Hematopoietic multipotent progenitor cell treated with erythropoietin and hydrocortisone succinate and interleukin-3 and kit ligand, for 15 days (in vitro differentiated cells): ENCODE results near the gene TTC9.

Source experiments
- DNase-seq: peaks from one replicate; pipeline ENCODE4 v3.0.0-alpha.2; 2015; ENCODE audit warnings: low spot score

Gene TTC9

DNA sequence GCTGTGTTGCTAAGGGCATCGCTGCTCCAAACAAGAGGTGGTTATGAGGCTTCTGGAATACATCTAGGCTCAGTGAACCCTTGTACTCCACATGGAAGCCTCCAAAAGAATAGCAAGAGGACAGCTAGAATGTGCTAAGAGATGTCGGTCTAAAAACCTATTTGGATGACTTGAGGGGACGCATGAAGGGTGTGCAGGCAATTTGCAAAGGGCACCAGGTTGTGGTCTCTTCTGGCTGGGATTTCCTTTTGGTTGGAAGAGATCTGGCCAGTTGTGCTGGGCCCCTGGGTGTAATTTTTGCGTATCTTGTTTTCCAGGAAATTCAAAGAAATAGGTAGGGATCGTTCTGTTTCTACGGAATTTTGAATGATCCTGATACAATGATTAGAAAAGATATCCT lies 4.2 kb downstream of the TTC9 start:
- no peak for DNase-seq

DNA sequence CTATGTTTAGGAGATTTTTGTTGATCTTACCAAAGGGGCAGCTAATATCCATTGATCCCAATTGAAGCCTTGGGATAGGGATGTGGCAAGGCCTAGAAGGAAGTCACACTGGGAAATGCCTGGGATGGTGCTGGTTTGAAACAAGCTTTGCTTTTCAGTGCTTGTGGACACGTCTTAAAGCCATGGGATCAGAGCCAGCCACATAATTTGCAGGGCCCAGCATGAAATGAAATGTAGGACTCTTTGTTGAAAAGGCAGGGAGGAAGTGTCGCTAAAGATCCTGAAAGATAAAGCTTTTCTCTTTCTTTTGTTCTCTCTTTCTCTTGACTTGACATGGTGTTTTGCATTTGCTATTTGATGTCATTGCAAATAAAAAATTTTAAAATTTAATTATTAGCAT lies 5.0 kb downstream of the TTC9 start:
- no peak for DNase-seq

DNA sequence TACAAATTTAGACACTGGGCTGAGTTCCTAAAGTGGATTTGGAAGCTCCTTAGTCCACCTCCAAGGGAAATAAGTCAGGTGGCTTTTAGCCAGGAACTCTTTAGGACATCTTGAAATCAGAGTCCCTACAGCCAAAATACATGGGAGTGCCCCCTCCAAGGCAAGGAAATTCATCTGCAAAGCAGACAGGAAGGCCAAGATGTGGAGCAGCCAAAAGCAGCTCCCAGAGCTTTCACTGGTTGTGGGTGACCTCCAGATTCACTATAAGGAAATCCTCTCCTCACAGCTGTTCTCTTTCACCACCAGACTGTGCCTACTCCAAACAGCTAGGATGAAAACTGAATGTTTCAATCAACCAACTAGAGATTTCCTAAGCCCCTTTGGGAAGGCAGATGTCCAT lies 6.6 kb downstream of the TTC9 start:
- no peak for DNase-seq

DNA sequence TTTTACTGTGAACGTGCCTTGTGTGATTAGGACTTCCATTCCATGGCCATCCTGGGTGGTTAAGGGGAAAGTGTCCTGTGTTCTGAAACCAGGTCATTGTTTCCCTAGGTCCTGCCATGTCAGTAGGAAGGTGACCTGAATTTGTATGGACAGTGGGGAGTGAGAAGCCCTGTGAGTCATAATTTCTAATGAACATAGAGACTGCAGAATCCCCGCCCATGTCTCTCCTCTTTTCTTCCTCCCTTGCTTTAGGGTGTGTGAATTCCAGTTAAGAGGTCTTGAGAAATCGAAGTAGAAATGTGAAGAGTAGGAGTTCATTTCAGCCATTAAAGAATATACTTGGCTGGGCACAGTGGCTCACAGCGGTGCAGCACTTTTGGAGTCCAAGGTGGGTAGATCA lies 8.1 kb downstream of the TTC9 start:
- no peak for DNase-seq

DNA sequence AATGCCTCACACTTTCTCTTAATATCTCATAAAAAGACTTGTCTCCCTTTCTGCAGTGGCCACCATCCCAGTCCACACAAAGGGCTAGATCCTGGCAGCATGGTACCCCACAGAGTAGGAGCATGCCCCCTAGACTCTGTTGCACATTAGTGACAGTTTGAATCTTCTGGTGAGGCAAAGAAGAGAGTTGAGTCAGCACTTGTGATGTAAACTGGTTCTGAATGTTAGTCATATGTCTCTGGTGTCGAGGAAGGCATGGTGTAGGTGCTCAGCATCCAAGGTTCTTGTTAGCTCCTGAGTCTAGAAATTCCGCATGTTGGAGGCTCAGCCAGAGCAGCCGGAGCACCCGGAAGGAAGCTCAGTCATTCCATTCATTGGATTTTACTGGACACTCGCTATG lies 9.8 kb downstream of the TTC9 start:
- DNase-seq = no peak

DNA sequence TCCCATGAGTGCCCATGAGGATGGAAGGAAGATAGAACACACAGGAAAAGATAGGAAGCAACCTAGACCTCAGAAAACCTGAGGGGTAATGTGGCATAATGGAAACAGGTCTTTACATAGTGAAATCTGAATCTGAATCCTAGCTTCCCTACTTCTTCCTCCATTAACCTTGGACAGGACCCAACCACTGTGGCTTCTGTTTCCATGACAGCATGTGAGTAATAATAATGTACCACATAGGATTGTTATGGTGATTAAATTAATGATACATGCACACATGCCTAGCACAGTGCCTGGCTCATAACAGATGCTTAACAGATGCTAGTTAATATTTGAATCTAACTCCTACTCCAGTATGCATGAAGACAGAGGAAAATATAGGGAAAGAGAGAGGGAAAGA lies 11.2 kb downstream of the TTC9 start:
- no peak for DNase-seq

DNA sequence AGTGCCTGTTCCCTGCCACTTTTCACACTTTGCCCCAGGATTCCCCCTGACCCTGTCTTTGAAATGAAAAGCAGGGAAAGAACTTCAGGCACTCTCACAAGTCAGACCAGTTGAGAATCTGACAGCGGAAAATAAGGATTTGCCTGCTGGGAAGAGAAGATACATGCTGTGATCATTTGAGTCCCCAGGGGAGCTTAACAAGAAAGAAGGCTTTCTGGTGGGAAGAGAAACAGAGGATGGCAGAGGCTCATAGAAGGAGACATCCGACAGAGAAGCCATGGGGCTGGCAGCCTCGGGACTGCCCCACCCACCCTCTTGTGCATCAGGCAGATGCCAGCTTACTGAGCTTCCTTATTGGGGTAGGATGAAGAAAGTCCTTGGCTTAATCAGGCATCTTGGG lies 11.9 kb downstream of the TTC9 start:
- DNase-seq = no peak

DNA sequence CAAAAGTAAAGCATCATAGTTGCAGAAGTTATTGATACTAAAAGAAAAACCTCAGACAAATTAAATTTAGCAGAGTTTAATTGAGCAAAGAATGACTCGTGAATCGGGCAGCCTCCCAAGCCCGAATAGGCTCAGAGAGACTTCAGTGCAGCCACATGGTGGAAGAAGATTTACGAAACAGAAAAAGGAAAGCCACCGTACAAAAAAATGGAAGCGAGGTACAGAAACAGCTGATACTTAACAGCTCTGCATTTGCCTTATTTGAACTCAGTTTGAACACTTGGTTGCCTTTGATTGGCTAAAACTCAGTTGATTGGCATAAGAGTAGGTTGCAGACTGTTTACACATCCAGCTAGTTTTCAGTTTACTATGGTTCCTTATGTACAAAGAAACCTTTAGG lies 12.9 kb downstream of the TTC9 start:
- no peak for DNase-seq

DNA sequence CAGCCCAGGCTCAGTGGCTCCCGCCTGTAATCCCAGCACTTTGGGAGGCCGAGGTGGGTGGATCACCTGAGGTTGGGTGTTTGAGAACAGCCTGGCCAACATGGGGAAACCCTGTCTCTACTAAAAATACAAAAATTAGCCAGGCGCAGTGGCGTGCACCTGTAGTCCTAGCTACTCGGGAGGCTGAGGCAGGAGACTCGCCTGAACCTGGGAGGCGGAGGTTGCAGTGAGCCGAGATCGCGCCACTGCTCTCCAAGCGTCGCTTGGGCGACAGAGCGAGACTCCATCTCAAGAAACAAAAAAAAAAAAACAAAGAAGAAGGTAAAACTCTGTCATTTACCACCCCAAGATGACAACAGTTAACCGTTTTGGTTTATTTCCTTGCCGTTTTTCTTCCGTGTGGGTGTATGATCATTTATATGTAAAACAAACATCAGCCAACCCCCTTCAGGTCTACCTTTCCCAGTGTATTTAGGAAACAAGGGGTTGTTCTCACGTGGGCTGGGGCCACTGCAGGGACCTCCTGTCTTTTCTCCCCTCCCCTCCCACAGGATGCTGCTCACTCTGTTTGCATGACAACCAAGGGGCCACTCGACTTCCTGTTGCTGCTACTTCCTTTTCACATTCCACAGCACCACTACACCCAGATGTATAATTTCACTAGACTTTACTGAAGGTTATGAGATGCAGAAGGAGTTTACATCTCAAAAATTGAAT lies 13.6 kb downstream of the TTC9 start:
- DNase-seq = no peak

DNA sequence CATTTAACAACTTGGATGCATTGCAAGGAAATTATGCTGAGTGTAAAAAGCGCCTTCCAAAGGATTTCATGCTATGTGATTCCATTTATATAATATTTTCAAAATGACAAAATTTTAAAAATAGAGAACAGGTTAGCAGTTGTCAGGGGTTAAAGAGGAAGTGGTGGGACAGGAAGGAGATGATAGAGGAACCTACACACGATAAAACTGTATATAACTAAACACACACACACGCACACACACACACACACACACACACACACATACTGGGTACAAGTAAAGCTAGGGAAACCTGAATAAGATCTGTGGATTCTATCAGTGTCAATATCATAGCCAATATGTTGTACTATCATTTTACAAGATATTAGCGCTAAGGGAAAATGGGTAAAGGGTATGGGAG lies 17.2 kb downstream of the TTC9 start:
- no peak for DNase-seq

DNA sequence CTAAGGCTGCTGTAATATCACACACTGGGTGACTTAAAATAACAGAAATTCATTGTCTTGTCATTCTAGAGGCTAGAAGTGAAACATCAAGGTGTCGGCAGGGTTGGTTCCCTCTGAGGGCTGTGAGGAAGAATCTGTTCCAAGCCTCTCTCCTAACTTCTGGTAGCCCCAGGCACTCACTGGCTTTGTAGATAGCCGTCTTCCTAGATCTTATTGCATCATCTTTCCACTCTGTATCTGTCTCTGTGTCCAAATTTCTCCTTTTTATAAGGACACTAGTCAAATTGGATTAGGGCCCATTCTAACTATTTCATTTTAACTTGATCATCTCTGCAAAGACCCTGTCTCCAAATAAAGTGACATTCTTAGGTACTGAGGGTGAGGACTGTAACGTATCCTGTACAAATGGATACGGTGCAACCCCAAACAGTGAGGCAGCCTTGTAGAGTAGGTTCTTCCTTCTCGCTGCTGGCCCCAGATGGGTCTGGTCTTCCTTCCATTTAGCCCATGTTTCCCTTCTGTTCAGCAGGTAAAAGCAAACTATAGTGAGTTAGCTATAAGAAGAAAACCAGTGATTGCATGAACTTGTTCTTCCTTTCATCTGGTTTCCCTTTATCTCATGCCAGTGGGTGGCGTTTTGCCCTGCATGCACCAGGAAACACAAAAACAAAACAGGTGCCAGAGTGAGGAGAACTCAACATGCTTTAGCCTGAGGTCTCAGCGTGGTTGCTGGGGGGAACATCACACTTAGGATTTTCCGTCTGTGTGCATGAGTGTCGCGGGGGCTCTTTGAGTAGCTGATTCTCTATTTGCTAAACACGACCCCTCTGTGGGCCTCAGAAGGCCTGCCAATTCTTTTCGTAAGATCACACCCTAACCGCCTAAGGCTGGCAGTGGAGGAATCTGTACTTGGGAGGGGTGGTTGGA lies 19.5 kb downstream of the TTC9 start:
- no peak for DNase-seq

DNA sequence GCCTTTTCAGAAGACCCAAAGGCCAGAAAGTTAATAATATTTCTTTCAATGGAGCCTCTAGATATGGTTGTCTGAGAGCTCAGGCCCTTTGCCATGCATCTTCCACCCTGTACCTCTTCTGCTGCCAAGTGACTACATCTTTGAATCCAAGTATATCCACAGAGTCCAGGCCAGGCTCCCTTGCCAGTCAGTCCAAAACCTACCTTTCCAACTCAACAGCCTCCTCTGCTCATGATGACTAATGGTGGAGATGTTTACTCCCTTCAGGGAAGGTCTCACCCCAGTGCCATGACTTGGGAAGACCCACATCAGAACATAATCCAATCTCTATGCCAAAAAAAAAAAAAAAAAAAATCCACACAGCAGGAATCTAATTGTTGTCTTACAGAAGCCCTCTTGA lies 20.4 kb downstream of the TTC9 start:
- no peak for DNase-seq

DNA sequence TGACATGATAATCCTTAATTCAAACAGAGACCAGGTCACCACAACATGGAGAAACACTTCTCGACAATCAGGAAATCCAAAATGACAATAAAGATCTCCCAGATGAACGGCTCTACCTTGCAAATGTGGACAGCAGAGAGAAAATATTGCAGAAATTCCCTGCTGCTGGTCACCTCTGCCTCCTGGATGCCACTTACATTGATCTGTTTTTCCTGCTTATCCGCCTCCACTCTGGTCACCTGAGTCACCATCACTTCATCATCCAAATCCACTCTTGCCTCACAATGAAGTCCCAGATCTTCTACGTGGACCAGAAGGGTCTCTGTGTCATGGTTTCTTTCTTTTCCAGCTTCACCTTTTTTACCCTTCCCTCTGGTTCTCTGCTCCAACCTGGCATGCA lies 21.1 kb downstream of the TTC9 start:
- no peak for DNase-seq

DNA sequence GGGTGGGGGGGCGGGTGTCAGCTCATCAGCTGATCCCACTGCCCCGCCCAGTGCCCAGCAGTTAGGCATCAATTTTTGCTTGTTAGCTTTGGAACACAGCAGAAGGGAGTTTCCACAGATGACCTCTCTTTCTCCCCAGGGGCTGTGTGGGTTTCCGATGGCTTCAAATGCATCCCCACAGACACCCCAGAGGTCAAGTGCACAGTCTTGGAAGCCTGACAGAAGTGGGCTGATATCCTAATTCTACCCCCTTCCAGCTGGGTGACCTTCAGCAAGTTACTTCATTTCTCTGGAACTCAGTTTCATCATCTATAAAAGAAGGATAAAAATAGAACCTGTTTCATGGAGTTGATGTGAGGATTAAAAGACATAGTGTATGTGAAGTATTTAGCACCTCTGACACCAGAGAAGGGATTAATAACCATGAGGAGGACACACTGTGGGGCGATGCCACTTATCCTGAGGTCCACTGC lies 22.0 kb downstream of the TTC9 start:
- DNase-seq = no peak

DNA sequence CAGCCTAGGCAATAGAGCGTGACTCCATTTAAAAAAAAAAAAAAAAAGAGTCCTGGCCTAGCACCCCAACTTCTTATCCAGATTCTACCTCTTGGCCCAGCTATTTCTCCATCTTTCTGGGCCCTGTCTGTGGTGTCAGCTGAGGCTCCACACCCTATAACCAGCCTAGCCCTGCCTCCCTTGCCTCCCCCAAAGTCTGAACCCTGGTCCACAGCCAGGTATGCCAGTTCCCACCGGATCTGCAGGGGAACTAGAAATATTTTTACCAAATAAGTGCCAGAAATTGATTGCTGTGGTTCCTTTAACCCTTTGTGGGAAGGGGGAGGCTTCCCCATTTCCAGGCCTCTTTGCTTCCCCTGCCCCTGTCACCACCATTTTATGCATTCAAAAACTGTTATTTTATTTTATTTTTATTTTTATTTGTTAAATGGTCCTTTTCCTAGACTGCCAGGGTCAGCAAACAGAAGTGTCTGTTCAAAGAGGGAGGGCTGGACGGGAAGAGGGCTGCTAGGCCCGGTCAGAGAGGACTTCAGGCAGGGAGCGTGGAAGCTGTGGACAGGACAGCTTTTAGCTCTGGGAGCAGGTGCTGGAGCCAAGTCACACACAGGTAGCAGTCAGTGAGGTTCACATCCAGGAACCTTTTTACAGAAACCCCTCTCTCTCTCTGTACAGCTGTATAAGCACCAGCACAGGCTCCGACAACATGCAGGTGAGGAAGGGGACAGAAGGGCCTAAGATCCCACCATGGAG lies 23.2 kb downstream of the TTC9 start:
- DNase-seq = no peak

DNA sequence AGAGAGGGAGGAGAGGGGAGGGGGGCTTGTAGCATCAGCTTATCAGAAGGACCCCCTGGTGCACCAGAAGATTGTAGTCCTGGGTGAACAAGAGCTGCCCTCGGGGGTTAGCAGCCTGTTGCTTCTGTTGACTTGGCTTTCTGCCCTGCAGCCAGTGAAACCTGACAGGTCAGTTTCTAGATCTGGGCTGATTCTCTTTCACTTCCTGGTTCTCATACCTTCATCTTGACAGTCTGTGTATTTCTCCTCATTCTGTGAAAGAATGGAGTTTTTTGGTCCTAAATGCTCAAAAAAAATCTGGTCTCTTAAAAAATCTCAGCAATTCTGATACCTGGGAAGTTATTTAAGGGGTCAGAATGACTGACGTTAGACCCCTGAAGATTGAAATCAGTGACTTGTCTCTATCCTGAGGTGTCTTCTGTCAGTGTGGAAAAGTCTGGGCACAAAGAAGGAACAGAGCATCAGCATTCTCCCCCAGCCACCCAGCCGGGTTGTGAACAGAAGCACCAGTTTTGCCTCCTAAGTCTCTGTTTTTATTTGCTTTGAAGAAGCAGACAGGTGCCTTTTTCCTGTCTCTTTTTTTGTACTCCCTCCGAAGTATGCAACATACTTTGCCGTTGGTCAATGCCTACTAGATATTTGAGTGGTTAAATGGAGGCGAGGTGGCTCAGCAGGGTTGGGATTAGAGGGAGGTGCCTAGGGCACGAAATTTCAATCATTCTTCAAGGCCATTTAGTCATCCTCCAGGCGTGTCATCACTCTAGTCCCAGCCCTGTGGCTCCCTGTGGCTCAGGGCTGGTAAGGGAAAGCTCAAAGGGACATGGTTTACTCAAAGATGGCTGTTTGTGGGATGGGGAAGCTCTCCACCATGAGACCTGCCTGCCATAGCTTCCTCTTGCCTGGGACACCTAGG lies 24.0 kb downstream of the TTC9 start:
- DNase-seq = no peak

DNA sequence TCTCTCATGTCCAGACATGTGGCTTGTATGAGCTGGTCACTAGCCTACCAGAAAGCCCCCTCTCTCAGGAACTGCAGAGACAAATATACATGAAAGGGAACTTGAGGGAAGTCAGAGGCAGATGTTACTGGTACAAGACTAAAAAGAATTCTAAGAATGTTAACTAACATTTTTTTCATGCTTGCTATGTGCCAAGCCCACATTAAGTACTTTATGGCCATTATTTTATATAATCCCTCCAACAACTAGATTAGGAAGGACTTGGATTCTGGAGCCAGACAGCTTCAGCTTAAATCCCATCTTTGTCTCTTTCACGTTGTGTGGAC lies 24.6 kb downstream of the TTC9 start:
- DNase-seq = no peak

DNA sequence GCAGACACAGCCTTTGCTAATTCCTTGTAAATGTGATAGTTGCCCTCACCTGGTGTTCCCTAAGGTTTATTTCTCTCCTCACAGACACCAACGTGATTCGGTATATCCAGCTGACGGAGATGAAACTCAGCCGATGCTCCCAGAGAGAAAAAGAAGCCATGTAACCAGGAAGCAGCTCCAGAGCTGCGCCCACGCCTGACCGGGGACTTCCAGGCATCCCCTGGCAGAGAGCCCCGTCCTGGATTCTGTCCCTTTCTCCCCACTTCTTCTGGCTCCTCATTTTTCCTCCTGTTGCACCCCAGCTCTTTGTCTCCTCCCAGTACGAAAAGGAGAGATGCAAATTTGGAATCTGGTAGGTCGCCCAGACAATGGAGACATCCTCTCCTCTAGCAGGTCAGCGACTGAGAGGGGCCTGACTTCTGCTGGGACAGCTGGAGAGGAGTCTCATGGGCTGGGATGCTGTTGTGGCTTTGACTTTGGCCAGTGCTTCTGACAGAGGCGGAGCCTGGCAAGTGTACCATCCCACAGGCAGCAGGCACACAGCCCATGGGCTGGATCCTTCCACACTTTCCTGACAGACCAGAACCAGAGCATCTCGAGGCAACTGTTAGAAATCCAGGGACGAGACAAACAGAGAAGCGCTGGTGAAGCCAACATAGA lies 29.4 kb downstream of the TTC9 start:
- DNase-seq = no peak

DNA sequence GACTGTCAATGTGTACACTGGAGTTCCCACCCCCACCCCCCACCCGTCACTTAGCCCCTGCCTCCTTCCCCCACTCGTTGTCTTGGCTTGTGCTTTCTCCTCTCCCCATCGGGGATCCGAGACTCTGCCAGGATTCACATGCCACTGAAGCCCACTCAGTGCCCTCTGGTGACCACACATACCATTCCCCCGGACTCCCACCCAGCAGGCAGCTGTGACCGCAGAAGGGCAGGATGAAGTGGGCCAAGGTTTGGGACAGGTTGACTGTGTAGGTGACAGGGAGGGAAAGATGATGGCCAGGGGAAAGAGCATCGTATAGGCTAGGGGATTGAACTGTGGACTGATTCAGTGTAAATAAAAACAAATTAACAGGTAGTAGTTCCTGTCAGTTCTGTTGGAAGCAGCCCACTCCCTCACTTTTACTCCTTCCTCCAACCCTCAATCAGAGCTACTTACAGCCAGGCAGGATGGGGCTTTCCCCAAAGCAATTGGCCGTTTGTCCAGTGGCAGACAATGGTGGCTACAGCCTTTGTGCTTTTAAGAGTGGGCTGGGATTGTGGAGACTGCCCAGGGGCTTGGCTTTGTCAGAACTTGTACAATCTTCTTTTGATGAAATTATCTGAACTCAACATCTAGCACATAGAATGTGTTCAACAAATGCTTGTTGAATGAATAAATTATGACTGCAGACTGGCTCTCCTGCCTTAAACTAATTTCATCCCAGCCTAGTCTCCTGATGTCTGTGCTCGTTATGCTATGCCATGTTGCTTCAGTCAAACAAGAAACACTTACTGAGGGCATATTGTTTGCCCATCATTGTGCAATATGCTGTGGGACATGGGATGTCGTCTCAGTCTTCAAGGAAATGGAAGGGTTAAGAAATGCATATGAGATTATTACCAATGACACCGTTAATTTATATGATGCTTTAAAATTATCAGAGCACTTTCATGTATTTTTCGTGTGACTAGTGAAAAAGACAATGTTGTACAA lies 30.2 kb downstream of the TTC9 start:
- DNase-seq = no peak

DNA sequence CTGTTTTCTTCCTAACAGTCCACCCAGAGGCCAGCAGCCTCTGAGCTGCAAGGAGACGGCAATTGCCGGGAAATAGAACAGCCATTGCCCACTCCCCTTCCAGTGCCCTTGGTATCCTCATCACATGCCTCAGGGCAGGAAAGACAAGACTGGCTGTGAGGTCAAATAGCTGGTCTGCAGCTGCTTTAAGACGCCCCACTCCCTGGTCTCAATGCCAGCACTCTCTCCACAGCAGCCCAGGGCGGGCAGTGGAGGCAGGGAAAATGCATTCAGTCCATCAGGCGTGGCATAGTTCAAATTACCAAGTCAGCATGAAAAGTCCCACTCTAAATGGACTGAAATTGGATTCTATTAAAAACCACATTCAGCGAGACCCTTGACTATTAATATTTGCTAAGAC lies 35.6 kb downstream of the TTC9 start:
- no peak for DNase-seq
